NCI-H2171 treated with DMSO at 0.1 percent for 48 hours (cell line): ENCODE results near the gene DELE1.

Source experiments
- DNase-seq: peaks from one replicate; lab custom pipeline; 2025; lab: John Stamatoyannopoulos, UW

DELE1 gene

GRCh38 chr5:141923448-141924313 lies at the start of gene DELE1:
DELE1 (plus strand) TSS chr5:141923871; CDS start chr5:141923942, 71 bp downstream.
- DNase-seq: peak; percentile 84

GRCh38 chr5:141873933-141874261 lies 49.8 kb upstream of the DELE1 start:
- no peak for DNase-seq

GRCh38 chr5:141874262-141874964 lies 49.3 kb upstream of the DELE1 start:
- DNase-seq: no peak

- DNase-seq: no peak
Measured at GRCh38 chr5:141875022-141875740, 48.5 kb upstream of the DELE1 start.

- no peak for DNase-seq
Measured at GRCh38 chr5:141875795-141876627, 47.7 kb upstream of the DELE1 start.

- peak; percentile 22 for DNase-seq
Measured at GRCh38 chr5:141876628-141877355, 46.9 kb upstream of the DELE1 start.

GRCh38 chr5:141877356-141878185 lies 46.1 kb upstream of the DELE1 start:
- DNase-seq: peak; percentile 12

GRCh38 chr5:141878186-141878710 lies 45.4 kb upstream of the DELE1 start, which contains the start of gene PCDH1:
PCDH1 (minus strand) TSS chr5:141878410; CDS start chr5:141878262, 148 bp downstream.
- DNase-seq: no peak

- peak; percentile 74 for DNase-seq
Measured at GRCh38 chr5:141878711-141879425, 44.8 kb upstream of the DELE1 start.

- no peak for DNase-seq
Measured at GRCh38 chr5:141879426-141879759, 44.3 kb upstream of the DELE1 start.

GRCh38 chr5:141879941-141880738 lies 43.5 kb upstream of the DELE1 start:
- no peak for DNase-seq

- DNase-seq: no peak
Measured at GRCh38 chr5:141880961-141881801, 42.5 kb upstream of the DELE1 start.

- no peak for DNase-seq
Measured at GRCh38 chr5:141881886-141882285, 41.8 kb upstream of the DELE1 start.

- DNase-seq: no peak
Measured at GRCh38 chr5:141882594-141883183, 41.0 kb upstream of the DELE1 start.

- no peak for DNase-seq
Measured at GRCh38 chr5:141883184-141883891, 40.3 kb upstream of the DELE1 start.

GRCh38 chr5:141883892-141884318 lies 39.8 kb upstream of the DELE1 start:
- no peak for DNase-seq
